K562 (cell line): ENCODE measurements around the gene WT1. TPM values are rescaled to one million over a fixed set of nuclear protein-coding genes. Genes with fewer than 3 reads are reported as not detected.

Experiments used
- BACH1 ChIP-seq: fragments of 200-800 bp; sonication (Bioruptor generic); IDR thresholded peaks from 2 replicates; pipeline ENCODE4 v1.6.1; 2016; ENCODE audit warnings: missing genetic modification characterization, missing compliant biosample characterization
- DPF2 ChIP-seq: fragments of 450-650 bp; IDR thresholded peaks from 2 replicates; pipeline ENCODE4 v1.6.1; 2016
- EHMT2 ChIP-seq: fragments of 450-650 bp; IDR thresholded peaks from 2 replicates; pipeline ENCODE4 v1.6.1; 2018; ENCODE audit warnings: antibody characterized with exemption
- FUS ChIP-seq: fragments of 200-400 bp; formaldehyde crosslinking; optimal IDR thresholded peaks from 2 replicates; pipeline ENCODE3; 2017; ENCODE audit warnings: low read depth, low read length
- GTF2A2 ChIP-seq: IDR thresholded peaks from 2 replicates; pipeline ENCODE4 v1.6.1; 2016; ENCODE audit warnings: mild to moderate bottlenecking, missing genetic modification characterization, missing compliant biosample characterization
- HES1 ChIP-seq: fragments of 450-650 bp; IDR thresholded peaks from 2 replicates; pipeline ENCODE4 v1.6.1; 2016; ENCODE audit warnings: low read depth, mild to moderate bottlenecking, moderate library complexity
- PHF8 ChIP-seq: fragments of 200-600 bp; sonication (generic); IDR thresholded peaks from 2 replicates; pipeline ENCODE4 v1.6.1; 2012; ENCODE audit warnings: mixed run types, mild to moderate bottlenecking, inconsistent platforms, low read length, moderate library complexity, borderline replicate concordance
- PRMT5 ChIP-seq: sonication (generic); formaldehyde crosslinking; IDR thresholded peaks from 2 replicates; pipeline ENCODE4 v1.5.0; 2020; ENCODE audit warnings: missing genetic modification reagents
- SMARCA4 ChIP-seq: fragments of 450-650 bp; IDR thresholded peaks from 2 replicates; pipeline ENCODE4 v1.6.1; 2016
- SNAPC5 ChIP-seq: fragments of 250-450 bp; sonication (Bioruptor Pico); IDR thresholded peaks from 2 replicates; pipeline ENCODE4 v1.8.0; 2021; ENCODE audit warnings: moderate library complexity, mild to moderate bottlenecking, inconsistent platforms
- SREBF1 ChIP-seq: fragments of 150-350 bp; IDR thresholded peaks from 2 replicates; pipeline ENCODE4 v1.6.1; 2014; ENCODE audit warnings: antibody characterized with exemption, low read depth, low read length, borderline replicate concordance
- ZC3H4 ChIP-seq: sonication (generic); formaldehyde crosslinking; IDR thresholded peaks from 2 replicates; pipeline ENCODE4 v1.9.0; 2021; ENCODE audit warnings: missing genetic modification reagents, borderline replicate concordance
- ZNF79 ChIP-seq: fragments of 250-450 bp; sonication (Bioruptor Pico); IDR thresholded peaks from 2 replicates; pipeline ENCODE4 v1.4.0; 2020; ENCODE audit warnings: low read depth, mild to moderate bottlenecking, moderate library complexity
- polyA plus RNA-seq, 8 experiments: library from polyadenylated mRNA; depleted of rRNA in 4 of 8; stranded (reverse) in 5 of 8; unstranded in 3 of 8; fragments of >200 nt; fragmentation: Nextera tagmentation in 2 of 8; fragmentation: Illumina TruSeq in 1 of 8; extraction: Ambion mirVana in 2 of 8; extraction: Trizol in 1 of 8; gene quantifications; 2 replicates each; pipeline versions ENCODE4 v1.2.1 to v1.2.3, GENCODE V29; 2011 to 2014; ENCODE audit warnings: inconsistent platforms in 1 of 8, missing spikeins in 1 of 8
- total RNA-seq, 7 experiments: library from RNA; depleted of rRNA in 6 of 7; stranded (reverse); fragments of >200 nt in 6 of 7; fragmentation: Illumina TruSeq in 2 of 7; extraction: Trizol in 2 of 7; gene quantifications; 2 replicates each; pipeline versions ENCODE4 v1.2.1 to v1.2.3, GENCODE V29; 2011 to 2021; ENCODE audit warnings: low replicate concordance in 1 of 7
- TF ChIP-seq, protein P1 (sequence below): fragments of 450-650 bp; IDR thresholded peaks from 2 replicates; pipeline ENCODE4 v1.6.1; 2016; ENCODE audit warnings: mild to moderate bottlenecking
- TF ChIP-seq, protein P2 (sequence below): fragments of 200-400 bp; formaldehyde crosslinking; IDR thresholded peaks from 2 replicates; pipeline ENCODE4 v1.6.1; 2017; ENCODE audit warnings: mild to moderate bottlenecking, low read depth, low read length, moderate library complexity
- TF ChIP-seq, protein P3 (sequence below): fragments of 250-450 bp; sonication (Bioruptor Pico); IDR thresholded peaks from 2 replicates; pipeline ENCODE4 v1.8.0; 2022; ENCODE audit warnings: inconsistent platforms, mild to moderate bottlenecking, moderate library complexity, borderline replicate concordance
- TF ChIP-seq, protein P4 (sequence below): sonication (generic); formaldehyde crosslinking; IDR thresholded peaks from 2 replicates; pipeline ENCODE4 v1.8.1; 2022; ENCODE audit warnings: missing genetic modification reagents
- TF ChIP-seq, protein P5 (sequence below), 2 experiments: fragments of 450-650 bp; conservative IDR thresholded peaks; 2 replicates each; pipeline ENCODE4 v1.6.1; 2017; ENCODE audit warnings: mild to moderate bottlenecking in 2 of 2, moderate library complexity in 2 of 2

WT1 gene
- total and polyA plus RNA-seq, 9 of the 15 experiments (the other 6 are each of a cell fraction or from before 2014, with no cell fraction given), result 7.1 to 33.8 (median 19.4) TPM

DNA sequence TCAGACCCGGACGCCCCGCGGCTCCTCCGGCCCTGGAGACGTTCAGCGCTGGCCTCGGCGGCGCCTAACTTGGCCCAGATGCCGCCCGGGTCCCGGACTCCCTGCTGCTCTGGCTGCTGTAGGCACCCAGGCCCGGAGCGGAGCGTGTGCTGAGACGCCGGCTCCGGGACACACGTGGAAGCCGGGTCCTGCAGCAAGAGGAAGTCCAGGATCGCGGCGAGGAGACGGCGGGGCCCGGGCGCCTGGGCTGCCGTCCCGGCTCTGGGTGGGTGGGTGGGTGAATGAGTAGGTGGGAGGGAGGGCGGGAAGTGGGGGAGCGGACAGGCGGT lies 223 bp downstream of the WT1 start (continued):
- TF ChIP-seq, protein P1, sequence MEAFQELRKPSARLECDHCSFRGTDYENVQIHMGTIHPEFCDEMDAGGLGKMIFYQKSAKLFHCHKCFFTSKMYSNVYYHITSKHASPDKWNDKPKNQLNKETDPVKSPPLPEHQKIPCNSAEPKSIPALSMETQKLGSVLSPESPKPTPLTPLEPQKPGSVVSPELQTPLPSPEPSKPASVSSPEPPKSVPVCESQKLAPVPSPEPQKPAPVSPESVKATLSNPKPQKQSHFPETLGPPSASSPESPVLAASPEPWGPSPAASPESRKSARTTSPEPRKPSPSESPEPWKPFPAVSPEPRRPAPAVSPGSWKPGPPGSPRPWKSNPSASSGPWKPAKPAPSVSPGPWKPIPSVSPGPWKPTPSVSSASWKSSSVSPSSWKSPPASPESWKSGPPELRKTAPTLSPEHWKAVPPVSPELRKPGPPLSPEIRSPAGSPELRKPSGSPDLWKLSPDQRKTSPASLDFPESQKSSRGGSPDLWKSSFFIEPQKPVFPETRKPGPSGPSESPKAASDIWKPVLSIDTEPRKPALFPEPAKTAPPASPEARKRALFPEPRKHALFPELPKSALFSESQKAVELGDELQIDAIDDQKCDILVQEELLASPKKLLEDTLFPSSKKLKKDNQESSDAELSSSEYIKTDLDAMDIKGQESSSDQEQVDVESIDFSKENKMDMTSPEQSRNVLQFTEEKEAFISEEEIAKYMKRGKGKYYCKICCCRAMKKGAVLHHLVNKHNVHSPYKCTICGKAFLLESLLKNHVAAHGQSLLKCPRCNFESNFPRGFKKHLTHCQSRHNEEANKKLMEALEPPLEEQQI, result no peak
- TF ChIP-seq, protein P2, sequence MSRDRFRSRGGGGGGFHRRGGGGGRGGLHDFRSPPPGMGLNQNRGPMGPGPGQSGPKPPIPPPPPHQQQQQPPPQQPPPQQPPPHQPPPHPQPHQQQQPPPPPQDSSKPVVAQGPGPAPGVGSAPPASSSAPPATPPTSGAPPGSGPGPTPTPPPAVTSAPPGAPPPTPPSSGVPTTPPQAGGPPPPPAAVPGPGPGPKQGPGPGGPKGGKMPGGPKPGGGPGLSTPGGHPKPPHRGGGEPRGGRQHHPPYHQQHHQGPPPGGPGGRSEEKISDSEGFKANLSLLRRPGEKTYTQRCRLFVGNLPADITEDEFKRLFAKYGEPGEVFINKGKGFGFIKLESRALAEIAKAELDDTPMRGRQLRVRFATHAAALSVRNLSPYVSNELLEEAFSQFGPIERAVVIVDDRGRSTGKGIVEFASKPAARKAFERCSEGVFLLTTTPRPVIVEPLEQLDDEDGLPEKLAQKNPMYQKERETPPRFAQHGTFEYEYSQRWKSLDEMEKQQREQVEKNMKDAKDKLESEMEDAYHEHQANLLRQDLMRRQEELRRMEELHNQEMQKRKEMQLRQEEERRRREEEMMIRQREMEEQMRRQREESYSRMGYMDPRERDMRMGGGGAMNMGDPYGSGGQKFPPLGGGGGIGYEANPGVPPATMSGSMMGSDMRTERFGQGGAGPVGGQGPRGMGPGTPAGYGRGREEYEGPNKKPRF, result no peak
- TF ChIP-seq, protein P3, sequence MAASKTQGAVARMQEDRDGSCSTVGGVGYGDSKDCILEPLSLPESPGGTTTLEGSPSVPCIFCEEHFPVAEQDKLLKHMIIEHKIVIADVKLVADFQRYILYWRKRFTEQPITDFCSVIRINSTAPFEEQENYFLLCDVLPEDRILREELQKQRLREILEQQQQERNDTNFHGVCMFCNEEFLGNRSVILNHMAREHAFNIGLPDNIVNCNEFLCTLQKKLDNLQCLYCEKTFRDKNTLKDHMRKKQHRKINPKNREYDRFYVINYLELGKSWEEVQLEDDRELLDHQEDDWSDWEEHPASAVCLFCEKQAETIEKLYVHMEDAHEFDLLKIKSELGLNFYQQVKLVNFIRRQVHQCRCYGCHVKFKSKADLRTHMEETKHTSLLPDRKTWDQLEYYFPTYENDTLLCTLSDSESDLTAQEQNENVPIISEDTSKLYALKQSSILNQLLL, result no peak
- TF ChIP-seq, protein P4, sequence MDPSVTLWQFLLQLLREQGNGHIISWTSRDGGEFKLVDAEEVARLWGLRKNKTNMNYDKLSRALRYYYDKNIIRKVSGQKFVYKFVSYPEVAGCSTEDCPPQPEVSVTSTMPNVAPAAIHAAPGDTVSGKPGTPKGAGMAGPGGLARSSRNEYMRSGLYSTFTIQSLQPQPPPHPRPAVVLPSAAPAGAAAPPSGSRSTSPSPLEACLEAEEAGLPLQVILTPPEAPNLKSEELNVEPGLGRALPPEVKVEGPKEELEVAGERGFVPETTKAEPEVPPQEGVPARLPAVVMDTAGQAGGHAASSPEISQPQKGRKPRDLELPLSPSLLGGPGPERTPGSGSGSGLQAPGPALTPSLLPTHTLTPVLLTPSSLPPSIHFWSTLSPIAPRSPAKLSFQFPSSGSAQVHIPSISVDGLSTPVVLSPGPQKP, result no peak
- TF ChIP-seq, protein P5, sequence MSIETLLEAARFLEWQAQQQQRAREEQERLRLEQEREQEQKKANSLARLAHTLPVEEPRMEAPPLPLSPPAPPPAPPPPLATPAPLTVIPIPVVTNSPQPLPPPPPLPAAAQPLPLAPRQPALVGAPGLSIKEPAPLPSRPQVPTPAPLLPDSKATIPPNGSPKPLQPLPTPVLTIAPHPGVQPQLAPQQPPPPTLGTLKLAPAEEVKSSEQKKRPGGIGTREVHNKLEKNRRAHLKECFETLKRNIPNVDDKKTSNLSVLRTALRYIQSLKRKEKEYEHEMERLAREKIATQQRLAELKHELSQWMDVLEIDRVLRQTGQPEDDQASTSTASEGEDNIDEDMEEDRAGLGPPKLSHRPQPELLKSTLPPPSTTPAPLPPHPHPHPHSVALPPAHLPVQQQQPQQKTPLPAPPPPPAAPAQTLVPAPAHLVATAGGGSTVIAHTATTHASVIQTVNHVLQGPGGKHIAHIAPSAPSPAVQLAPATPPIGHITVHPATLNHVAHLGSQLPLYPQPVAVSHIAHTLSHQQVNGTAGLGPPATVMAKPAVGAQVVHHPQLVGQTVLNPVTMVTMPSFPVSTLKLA (conservative IDR thresholded peaks at IDR 0.05), result no peak
- no peak for TF ChIP-seq BACH1 (tag)
- TF ChIP-seq SREBF1, result no peak
- no peak for TF ChIP-seq GTF2A2 (tag)
- TF ChIP-seq SMARCA4, result no peak
- no peak for TF ChIP-seq SNAPC5 (CRISPR knock-in tag)
- TF ChIP-seq EHMT2, result no peak
- TF ChIP-seq ZC3H4 (CRISPR knock-in tag), result peak; percentile 71; the same call in 1 of the 2 replicates
- TF ChIP-seq HES1, result no peak
- no peak for TF ChIP-seq PRMT5 (CRISPR knock-in tag)
- TF ChIP-seq FUS, result peak; percentile 47
- TF ChIP-seq ZNF79 (CRISPR knock-in tag), result no peak
- TF ChIP-seq DPF2, result no peak
- peak; percentile 36; the same call in 1 of the 2 replicates for TF ChIP-seq PHF8
